Nucleus accumbens (tissue), 56 donors: ENCODE data around the gene GRAMD1B.

Experiments
- DNase-seq, 56 donors: peaks; one replicate each; lab custom pipeline; 2025; lab: John Stamatoyannopoulos, UW

GRAMD1B gene

DNA sequence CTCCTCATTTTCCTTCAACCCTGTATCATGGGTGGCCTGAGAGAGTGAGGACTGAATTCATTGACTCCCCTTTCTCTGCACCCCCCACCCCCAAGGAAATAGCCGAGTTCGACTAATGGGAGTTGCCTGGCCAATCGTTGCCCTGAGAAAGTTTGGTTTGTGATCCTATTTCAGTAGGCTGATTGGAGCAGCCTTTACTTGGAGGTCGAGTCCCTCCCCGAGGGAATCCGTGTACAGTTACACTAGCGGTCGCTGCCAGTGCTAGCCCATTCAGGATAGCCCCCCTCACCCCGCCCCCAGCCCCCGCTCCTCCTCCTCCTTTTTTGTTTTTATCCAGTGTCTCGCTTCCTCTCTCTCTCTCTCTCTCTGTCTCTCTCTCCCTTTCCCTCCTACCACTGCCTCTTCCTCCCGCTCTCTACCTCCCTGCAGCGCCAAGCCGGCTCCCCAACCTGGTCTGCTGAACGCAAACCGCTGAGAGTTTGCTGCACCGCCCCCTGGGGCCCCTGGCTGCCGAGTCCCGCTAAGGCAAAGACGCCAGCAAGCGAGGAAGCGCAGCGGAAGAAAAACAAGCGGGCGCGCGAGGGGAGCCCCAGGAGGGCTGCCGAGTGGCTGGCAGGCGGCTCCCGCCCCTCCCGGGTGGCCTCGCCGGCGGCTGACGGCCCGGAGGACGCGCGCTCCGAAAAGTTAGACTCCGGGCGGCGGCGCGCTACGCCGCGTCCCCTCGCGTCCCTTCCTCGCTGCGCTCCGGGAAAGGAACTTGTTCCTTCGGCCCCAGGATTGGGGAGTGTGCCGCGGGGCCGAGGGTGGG lies at the start of gene GRAMD1B:
Gene GRAMD1B, plus strand, starts transcription at position 357 of the 808 bp plus-strand sequence. CDS start 524 bp downstream, outside the sequence.
- peak in 21 of 56 donors; percentile 4 to 35 (median 19) for DNase-seq

DNA sequence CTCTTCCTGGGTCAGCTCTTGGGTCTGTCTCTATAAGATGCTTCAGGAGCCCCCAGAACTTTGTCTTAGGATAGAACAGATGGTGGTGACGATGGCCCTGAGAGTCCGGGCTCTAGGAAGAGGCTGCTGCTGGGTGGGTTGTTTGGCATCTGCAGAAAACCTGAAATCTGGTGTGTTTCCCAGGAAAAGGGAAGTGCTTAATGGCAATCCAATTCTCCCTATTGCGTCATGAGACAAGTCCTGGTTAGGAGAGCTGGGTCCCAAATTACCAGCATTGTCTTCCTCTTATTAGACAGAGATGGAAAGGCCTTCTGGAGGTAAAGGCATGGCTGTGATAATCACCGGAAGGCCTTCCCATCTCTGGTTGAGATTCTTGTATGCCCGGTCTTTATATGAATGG lies 48.9 kb upstream of the GRAMD1B start:
- DNase-seq = no peak

DNA sequence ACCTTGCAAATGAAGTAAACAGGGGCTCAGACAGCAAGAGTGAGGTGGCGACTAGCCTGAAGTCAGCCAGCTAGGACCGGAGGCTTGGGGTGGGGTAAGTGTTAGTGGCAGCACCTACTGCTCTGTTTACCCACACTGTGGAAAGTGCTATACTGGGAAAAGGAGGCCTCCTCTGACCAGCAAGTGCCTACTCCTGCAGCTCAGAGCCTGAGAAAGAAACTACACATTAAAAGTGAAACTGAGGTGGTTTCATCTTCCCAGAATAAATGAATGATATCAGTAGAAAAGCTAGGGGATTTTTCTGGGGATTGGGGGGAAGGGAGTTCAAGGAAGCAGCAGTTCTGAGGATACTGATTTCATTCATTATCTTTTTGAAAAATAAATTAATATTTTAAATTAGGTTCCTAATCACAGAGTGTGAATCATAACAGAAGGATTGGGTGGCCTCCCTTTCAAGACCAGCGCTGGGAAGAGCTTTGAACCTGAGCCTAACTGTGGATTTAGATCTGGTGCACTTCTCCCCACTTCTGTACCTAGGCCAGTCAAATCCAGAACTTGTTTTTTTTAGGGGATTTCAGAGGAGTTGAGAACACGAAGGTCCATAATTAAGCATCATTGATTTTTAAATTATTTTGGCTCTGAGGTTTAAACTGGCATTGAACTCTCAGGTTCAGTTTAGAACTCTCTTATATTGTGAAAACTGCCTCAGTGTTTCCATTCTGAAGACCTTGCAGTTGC lies 48.1 kb upstream of the GRAMD1B start:
- DNase-seq = no peak

DNA sequence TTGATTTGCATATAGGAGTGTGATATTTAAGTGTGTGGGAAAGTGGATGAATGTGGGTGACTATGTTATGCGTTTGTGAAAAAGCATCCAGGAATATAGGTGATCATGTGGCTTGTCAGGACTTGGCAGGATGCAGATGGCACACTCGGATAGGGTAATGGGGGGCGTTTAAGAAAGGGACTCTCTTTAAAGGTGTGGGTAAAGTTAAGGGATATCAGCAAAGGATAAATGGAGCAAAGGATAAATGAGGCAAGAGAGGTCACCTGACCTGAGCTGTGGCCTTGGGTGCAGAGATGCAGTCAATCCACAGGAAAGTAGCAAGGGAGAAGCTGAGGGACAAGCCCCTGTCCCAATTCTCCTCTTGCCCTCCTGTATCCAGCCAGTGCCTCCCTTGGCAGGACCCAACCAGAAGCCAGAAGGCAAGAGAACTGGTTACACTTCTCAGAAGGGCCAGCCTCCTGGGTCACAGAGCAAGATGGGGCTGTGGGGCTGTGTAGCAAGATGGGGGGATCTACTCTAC lies 47.5 kb upstream of the GRAMD1B start:
- DNase-seq = no peak

DNA sequence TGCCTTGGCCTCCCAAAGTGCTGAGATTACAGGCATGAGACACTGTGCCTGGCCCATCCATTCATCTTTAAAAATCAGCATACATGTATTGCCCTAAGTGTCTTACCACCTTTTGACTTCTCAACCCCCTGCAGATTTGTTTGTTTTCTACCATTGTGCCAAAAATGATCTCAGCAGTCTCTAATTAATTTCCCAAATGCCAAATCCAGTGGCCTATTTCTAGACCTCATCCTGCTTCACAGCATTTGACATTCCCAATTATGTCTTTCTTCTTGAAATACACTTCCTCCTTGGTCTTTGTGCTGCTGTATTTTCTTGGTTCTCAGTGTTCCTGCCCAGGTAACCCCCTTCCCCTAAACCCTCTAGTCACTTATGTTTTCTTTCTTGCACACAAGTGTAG lies 46.0 kb upstream of the GRAMD1B start:
- no peak for DNase-seq

DNA sequence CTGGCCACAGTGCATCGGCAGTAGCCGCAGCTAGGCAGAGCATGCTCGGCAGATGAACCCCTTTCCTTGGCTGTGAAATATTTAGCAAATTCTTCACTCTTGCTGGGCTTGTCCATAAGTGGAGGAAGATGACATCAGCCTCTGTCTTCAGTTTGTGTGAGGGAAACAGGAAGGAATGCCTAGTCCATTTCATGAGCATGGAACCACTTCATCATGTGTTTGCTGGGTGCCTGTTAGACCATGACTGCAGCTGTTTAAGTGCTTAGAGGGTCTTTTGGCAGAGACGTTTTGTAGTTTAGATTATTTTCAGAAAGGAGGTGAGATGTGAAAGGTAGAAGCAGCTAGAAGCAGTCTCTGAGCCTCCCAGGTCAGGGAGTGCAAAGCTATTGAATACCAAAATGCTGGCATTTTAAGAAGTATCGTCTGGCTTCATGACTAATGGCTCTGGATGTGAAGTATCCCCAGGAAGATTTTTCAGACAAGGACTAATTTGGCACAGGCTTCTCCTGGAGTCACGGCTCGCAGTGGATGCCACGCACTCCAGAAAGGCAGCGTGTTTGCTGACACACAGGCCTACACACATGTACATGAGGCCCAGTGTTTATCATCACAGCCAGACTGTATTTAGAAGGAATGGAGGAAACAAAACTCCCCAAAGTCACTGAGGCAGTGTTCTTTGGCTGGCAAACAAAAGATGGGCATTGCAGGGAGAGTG lies 43.1 kb upstream of the GRAMD1B start:
- no peak for DNase-seq

DNA sequence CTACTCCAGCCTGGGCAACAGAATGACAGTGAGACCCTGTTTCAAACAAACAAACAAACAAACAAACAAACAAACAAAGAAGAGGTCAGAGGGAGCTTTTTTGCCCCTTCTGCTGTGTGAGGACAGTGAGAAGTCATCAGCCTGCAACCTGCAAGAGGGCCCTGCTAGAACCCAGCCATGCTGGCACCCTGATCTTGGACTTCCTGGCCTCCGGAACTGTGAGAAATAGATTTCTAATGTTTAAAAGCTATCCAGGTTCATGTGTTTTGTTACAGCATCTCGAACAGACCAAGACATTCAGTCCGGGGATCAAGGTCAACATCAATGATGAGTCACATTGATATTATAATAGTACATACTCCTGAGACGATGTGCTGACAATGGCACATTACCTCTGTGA lies 41.4 kb upstream of the GRAMD1B start:
- no peak for DNase-seq

DNA sequence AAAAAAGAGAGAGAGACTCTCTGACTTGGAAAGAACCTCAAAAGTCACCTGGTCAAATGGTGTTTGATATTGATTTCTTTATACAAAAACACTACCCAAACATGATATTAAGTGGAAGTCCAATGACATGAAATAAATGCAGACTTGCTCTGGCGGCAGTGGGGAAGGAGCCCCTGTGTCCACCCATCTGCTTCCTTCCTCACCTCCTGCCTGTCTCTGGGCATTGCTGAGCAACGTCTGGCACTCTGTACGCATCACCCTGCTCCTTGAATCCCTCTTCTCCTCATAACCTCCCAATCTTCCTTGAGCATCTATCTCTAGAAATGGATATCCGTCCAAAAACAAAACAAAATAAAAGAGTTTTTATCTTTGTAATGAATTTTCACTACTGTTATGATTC lies 39.9 kb upstream of the GRAMD1B start:
- no peak for DNase-seq

DNA sequence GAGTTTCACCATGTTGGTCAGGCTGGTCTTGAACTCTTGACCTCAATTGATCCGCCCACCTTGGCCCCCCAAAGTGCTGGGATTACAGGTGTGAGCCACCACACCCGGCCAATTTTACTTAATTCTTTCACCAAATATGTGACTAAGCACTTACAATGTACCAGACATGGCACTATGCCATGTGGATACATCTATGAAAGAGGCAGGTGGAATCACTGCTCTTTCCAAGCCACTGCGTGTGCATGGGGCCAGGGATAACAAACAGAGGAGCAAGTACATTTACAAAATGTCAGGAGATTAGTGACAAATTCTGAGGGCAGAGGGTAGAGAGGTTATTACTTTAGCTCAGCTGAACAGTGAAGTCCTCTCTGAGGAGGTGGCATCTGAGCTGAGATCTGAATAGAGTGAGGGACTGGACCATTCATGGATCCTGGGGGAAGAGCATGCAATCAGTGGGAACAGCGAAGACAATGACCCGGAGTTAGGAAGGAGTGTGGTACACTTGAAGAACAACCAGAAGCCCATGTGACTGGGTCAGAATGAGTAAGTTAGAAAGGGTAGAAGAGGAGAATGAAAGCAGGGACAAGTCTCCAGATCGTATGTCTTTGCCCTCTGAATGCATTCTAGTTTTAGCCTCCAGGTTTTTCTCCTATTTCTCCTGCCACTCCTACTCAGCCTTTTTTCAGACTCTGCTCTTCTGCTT lies 38.3 kb upstream of the GRAMD1B start:
- no peak for DNase-seq

DNA sequence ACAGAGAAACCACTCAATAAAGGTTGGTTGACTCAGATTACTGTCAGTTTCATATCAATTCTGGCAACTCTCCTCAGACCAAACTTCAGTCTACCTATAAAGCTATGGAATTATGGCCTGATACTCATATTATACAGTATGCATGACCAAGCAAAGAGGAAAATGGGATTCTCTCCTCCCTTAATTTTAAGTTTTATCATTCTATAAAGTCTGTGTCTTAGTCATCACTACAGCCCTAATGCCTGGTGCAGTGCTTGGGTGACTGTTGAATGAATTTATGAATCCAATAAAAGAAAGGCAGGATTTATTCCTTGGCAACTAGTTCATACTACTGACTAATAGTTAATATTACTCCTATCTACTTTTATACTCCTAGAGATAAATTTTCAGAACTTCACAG lies 37.6 kb upstream of the GRAMD1B start:
- DNase-seq = no peak

DNA sequence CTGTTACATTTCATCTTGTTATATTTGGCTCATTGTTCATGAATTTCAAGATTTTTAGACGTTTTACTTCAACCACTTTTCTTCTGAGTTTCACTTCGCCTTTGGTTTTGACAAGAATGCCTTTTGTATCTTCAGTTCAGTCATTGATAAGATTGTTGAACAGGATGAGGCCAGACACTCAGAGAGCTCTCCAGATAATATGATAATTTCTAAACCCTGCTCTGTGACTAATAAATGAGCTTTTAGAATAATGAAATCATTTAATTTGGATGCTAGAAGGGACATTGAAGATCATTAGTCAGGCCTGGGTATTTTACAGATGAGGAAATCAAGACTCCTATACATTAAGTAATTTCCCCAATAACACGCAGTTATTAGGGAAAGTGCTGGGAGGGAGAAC lies 37.2 kb upstream of the GRAMD1B start:
- no peak for DNase-seq

DNA sequence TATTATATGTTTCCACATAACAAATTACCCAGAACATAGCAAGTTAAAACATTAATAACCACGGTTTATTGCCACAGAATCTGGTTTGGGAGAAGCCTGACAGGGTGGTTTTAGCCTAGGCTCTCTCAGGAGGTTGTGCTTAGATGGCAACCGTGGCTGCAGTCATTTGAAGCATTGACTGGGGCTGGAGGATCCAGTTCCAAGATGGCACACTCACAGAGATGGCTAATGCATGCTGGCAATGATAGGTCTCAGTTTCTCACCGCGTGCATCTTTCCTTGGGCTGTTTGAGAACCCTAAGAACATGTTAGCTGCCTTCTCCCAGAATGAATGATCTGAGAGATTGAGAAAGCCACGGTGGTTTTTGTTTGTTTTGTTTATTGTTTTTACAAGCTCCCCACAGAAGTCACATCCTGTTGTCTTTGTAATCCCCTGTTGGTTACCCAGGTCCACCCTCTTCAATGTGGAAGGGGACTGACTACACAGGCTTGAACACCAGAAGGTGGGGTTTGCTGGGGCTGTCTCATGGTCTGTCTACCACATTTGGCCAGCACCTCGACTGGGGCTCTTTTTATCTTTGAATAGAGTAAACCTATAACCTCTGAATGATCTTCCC lies 36.6 kb upstream of the GRAMD1B start:
- DNase-seq = no peak

DNA sequence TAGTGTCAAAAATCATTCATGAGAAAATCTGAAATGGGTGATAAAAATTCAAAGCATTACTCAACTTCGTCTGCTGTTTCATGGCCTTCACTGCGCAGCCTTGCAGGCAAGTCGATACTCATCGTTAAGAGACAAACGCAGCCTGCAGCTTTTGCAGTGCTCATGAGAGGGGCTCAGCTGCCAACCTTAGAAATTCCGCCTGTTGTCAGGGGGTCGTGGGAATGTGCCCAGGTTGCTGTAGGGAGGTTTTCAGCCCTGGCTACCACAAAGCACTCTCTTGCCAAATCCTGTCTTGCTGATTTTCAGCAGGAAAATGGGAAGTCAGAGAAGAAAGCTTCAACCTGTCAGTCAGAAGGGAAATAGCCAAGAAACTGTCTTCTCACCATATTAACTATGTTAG lies 25.4 kb upstream of the GRAMD1B start:
- DNase-seq = no peak

DNA sequence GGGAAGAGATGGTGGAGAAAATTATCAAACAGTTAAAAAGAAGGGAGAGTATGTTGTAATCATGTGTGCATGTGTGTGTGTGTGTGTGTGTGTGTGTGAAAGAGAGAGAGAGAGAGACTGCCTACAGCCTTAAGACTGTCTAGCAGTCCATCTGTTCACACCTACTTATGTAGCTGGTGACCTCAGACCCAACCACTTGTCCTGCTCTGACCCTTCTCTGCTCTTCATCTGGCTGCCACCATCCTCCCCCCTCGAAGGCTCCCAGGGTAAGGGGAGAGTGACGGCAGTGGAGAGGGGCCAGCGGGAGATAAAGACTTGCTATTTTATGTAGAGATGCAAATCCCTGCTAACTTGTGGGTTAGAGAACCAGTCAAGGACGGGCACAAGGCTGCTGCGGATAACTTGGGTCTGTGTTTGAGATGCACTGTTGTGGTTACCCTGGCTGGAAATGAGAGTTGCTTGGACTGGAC lies 24.9 kb upstream of the GRAMD1B start:
- no peak for DNase-seq

DNA sequence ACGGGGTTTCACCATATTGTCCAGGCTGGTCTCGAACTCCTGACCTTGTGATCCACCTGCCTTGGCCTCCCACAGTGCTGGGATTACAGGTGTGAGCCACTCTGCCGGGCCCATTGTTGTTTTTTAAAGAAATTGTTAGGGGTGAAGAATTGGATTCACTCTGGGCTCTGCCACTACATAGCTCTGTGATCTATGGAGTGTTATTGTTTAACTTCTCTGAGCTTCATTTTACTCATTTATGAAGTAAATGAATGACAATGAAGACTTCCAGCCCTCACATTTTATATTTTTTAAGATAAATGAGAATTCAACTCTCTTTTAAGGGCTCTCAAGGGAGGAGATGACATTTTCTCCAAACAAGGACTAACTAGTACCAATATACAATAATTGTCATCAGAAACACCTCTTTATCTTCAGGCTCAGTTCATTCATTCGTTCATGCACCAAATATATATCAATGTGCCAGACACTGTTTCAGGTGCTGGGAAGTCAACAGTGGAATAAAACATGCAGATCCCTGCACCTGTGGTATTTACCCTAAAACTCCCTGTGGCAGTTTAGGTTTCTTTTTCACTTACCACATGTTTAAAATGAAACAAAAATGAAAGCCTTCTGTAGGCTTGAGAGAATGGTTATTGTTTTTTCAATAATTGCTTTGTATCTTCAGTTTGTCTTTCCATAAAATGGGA lies 23.5 kb upstream of the GRAMD1B start:
- DNase-seq = no peak

DNA sequence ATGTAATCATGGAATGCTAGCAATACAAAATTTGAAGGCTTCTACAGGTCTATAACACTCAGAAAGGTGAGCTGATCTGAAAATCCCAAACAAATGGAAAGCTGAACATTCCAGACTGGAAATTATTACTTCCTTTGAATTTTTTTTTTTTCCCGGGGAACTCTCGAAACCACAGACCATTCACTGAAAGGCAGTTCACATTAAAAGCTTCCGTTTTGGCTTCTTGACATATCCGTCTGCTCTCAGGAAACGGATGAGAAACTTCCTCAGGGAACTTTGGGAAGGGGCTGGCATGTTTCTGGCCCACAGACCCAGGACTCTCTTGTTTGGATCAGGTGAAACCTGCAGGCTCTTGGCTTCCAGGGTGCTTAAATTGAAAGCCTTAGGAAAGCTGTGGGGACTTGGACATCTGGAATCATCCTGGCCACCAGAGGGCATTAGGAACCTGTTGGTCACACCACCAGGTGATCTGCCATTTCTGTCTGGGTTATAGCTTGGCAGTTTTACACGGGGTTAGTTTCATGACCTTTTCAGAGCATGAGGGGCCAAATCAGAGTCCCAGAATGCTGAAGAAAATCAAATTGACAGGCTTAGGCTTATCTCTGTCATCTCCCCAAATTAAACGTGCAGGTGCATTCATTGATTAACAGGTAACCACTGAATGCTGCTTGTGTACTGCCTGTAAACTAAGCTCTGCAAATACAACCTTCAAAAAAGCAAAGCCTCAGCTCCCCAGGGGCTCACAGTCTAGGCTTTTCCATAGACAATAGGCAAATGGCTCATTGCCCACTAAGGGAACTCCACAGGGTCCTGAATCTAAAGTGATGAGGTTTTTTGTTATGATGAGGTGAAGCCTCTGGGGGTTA lies 22.7 kb upstream of the GRAMD1B start:
- peak in 9 of 56 donors; percentile 2 to 39 (median 4) for DNase-seq

DNA sequence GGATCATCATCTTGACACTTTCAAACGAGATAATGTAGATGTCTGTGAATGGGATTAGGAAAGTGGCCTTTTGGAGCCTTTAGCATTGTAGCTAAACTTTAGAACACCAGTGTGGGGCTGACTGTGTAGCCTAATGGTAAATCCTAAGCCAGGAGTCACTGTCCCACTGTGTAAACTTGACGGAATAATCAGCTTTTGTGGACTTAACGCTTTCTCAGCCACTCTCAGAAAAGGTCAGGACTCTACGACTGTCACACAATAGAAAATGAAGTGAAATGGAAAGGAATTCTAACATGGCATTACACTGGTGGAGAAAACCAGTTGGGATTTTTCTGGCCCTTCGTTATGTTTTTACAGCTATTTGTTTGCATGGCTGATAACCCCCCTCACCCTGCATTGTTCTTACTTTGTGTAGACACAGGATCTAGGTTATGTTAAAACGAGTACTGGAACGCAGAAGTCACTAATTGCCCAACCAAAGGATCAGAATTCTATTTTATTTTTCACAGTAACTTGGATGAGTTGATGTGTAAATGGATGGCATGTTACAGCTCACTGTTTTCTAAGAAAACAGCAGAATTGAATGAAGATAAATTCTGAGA lies 22.0 kb upstream of the GRAMD1B start:
- DNase-seq = no peak
